CD14-positive monocyte (primary cell): ENCODE measurements around the gene CARS2. TPM values are rescaled to one million over a fixed set of nuclear protein-coding genes. Genes with fewer than 3 reads are reported as not detected.

Experiments used
- DNase-seq, 3 donors: peaks; one replicate each; pipeline ENCODE4 v3.0.0-alpha.2; 2011 to 2022
- H2AFZ ChIP-seq: 2 replicates; pipeline ENCODE4 v1.6.0; 2012; ENCODE audit warnings: mild to moderate bottlenecking, low read depth, low read length, inconsistent platforms; ENCODE audit not compliant: insufficient read depth, poor library complexity, severe bottlenecking
- H3K27ac ChIP-seq, 2 donors: 1 replicate in 1 of 2; 2 replicates in 1 of 2; pipeline ENCODE4 v1.5.1; 2012 to 2013; ENCODE audit warnings: low read length in 2 of 2, control low read depth in 1 of 2, inconsistent platforms in 1 of 2, low read depth in 1 of 2, mild to moderate bottlenecking in 1 of 2
- H3K27me3 ChIP-seq, 2 donors: one replicate each; pipeline versions ENCODE4 v1.6.0 to v1.6.1; 2011 to 2013; ENCODE audit warnings: low read length in 2 of 2; ENCODE audit not compliant: control insufficient read depth in 2 of 2, insufficient read depth in 2 of 2
- H3K36me3 ChIP-seq, 2 donors: replicated peaks in 1 of 2; 1 replicate in 1 of 2; 2 replicates in 1 of 2; pipeline versions ENCODE4 v1.5.1 to v1.6.1; 2012 to 2013; ENCODE audit warnings: low read length in 2 of 2, control low read depth in 1 of 2, inconsistent platforms in 1 of 2, mild to moderate bottlenecking in 1 of 2; ENCODE audit not compliant: insufficient read depth in 2 of 2, control insufficient read depth in 1 of 2
- H3K4me1 ChIP-seq, 2 donors: 1 replicate in 1 of 2; 2 replicates in 1 of 2; pipeline versions ENCODE4 v1.5.1 to v1.6.1; 2012 to 2013; ENCODE audit warnings: low read length in 2 of 2, control low read depth in 1 of 2, inconsistent platforms in 1 of 2, mild to moderate bottlenecking in 1 of 2, moderate library complexity in 1 of 2; ENCODE audit not compliant: insufficient read depth in 2 of 2, control insufficient read depth in 1 of 2
- H3K4me2 ChIP-seq: replicated peaks from 2 replicates; pipeline ENCODE3; 2012; ENCODE audit warnings: low read length, moderate library complexity, mild to moderate bottlenecking; ENCODE audit not compliant: poor library complexity, severe bottlenecking; ENCODE audit errors: extremely low read depth
- H3K4me3 ChIP-seq, 3 experiments: fragments of 200-600 bp in 1 of 3; sonication (generic) in 1 of 3; replicated peaks in 1 of 3; 1 replicate in 2 of 3; 2 replicates in 1 of 3; pipeline ENCODE4 v1.5.1; 2011 to 2013; ENCODE audit warnings: low read length in 3 of 3, mild to moderate bottlenecking in 3 of 3, control low read depth in 2 of 3, low read depth in 2 of 3, inconsistent platforms in 1 of 3, moderate library complexity in 1 of 3
- H3K79me2 ChIP-seq: 2 replicates; pipeline ENCODE4 v1.6.0; 2012; ENCODE audit warnings: mild to moderate bottlenecking, control low read depth, inconsistent platforms, low read length, moderate library complexity; ENCODE audit not compliant: insufficient read depth
- H3K9ac ChIP-seq: 2 replicates; pipeline ENCODE4 v1.6.0; 2017; ENCODE audit warnings: low read length, mild to moderate bottlenecking; ENCODE audit not compliant: insufficient read depth, poor library complexity, severe bottlenecking
- H3K9me3 ChIP-seq, 2 donors: replicated peaks in 1 of 2; 1 replicate in 1 of 2; 2 replicates in 1 of 2; pipeline versions ENCODE4 v1.5.1 to v1.6.1; 2012 to 2013; ENCODE audit warnings: low read length in 2 of 2, control low read depth in 1 of 2; ENCODE audit not compliant: control insufficient read depth in 1 of 2, insufficient read depth in 1 of 2
- H4K20me1 ChIP-seq: 2 replicates; pipeline ENCODE4 v1.6.0; 2012; ENCODE audit warnings: mild to moderate bottlenecking, low read length, control low read depth, moderate library complexity; ENCODE audit not compliant: insufficient read depth
- H3K27ac Mint-ChIP-seq, 7 donors: one replicate each; pipeline ENCODE4 v1.8.0; 2020; ENCODE audit warnings: mild to moderate bottlenecking in 7 of 7, mixed read lengths in 7 of 7, moderate library complexity in 6 of 7, inconsistent platforms in 2 of 7
- H3K27me3 Mint-ChIP-seq, 3 donors: one replicate each; pipeline ENCODE4 v1.8.0; 2021 to 2022; ENCODE audit warnings: low read depth in 3 of 3, mild to moderate bottlenecking in 3 of 3, mixed read lengths in 3 of 3, moderate library complexity in 3 of 3, inconsistent platforms in 1 of 3
- H3K36me3 Mint-ChIP-seq, 2 donors: one replicate each; pipeline ENCODE4 v1.8.0; 2020; ENCODE audit warnings: mixed read lengths in 2 of 2, inconsistent platforms in 1 of 2, mild to moderate bottlenecking in 1 of 2
- H3K4me1 Mint-ChIP-seq: one replicate; pipeline ENCODE4 v1.8.0; 2020; ENCODE audit warnings: mild to moderate bottlenecking, mixed read lengths
- H3K4me3 Mint-ChIP-seq, 2 donors: one replicate each; pipeline ENCODE4 v1.8.0; 2020; ENCODE audit warnings: mild to moderate bottlenecking in 2 of 2, mixed read lengths in 2 of 2, moderate library complexity in 1 of 2
- H3K9me3 Mint-ChIP-seq, 7 donors: one replicate each; pipeline ENCODE4 v1.8.0; 2020 to 2022; ENCODE audit warnings: mixed read lengths in 7 of 7, mild to moderate bottlenecking in 6 of 7, moderate library complexity in 6 of 7, inconsistent platforms in 2 of 7
- WGBS: methylation state at CpG from one replicate; pipeline ENCODE4 v1.1.5; 2013; ENCODE audit warnings: missing lambda C conversion rate; ENCODE audit not compliant: insufficient coverage; 5-methylcytosine and 5-hydroxymethylcytosine counted together
- intact Hi-C, 2 donors: fragments of 100-400 bp; cut with micrococcal nuclease; formaldehyde crosslinking; loops; one replicate each; pipeline versions ENCODE4 v1.15.0 to v1.15.1; 2023
- polyA plus RNA-seq, 3 donors: library from polyadenylated mRNA; depleted of rRNA in 1 of 3; unstranded in 2 of 3; stranded (reverse) in 1 of 3; fragments of 300-500 nt in 2 of 3; fragments of >200 nt in 1 of 3; fragmentation: Illumina TruSeq in 2 of 3; gene quantifications; 1 replicate in 2 of 3; 2 replicates in 1 of 3; pipeline ENCODE4 v1.2.3, GENCODE V29; 2012 to 2021
- TF ChIP-seq, protein P1 (sequence below): fragments of 200-600 bp; IDR thresholded peaks from one replicate; pipeline ENCODE4 v1.8.0; 2022; ENCODE audit warnings: antibody characterized with exemption, mild to moderate bottlenecking

The CARS2 gene
- polyA plus RNA-seq, 3 donors, result 130 to 305 (median 227) TPM

DNA sequence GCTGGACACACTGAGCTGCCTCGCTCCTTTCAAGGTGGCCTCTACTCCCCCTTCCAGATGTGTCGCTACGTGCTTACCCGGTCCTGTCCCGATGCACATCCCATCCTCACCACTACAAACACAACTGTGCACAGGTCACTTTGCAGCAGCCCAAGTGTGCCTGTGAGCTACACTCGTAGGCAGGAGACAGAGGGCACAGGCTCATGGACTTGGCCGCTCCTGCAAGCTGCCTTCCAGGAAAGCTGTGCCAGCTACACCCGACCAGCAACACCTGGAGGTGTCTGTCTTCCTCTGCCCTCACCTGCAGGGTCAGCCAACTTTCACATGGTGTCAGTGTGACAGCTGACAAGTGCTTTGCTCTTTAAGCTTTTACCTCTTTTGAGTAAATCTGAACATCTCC lies 15.4 kb downstream of the CARS2 start:
- H3K4me1 Mint-ChIP-seq, result no peaks in the 10 kb centered on the region
- Histone ChIP-seq H3K4me3 (no peak overlapping the region), H2AFZ (no peak overlapping the region), H3K9ac (no peak overlapping the region), H3K36me3 (peaks cover 55 to 84% of the 10 kb centered on the region in 2 donors), H4K20me1 (no peaks in the 10 kb centered on the region), H3K9me3 (no peaks in the 10 kb centered on the region), H3K27ac (no peak overlapping the region), H3K27me3 (no peaks in the 10 kb centered on the region), H3K4me1 (no peaks in the 10 kb centered on the region), H3K4me2 (no peak overlapping the region), H3K79me2 (peaks cover 10% of the 10 kb centered on the region)
- 96% methylated on average over 8 of the region's 8 CpGs for WGBS
- peaks cover 0 to 2% (median 0%) of the 10 kb centered on the region in 7 donors for H3K9me3 Mint-ChIP-seq
- intact Hi-C loops, result no loop called here
- peaks cover 62 to 81% of the 10 kb centered on the region in 2 donors for H3K36me3 Mint-ChIP-seq
- no peak overlapping the region for H3K4me3 Mint-ChIP-seq
- TF ChIP-seq, protein P1, sequence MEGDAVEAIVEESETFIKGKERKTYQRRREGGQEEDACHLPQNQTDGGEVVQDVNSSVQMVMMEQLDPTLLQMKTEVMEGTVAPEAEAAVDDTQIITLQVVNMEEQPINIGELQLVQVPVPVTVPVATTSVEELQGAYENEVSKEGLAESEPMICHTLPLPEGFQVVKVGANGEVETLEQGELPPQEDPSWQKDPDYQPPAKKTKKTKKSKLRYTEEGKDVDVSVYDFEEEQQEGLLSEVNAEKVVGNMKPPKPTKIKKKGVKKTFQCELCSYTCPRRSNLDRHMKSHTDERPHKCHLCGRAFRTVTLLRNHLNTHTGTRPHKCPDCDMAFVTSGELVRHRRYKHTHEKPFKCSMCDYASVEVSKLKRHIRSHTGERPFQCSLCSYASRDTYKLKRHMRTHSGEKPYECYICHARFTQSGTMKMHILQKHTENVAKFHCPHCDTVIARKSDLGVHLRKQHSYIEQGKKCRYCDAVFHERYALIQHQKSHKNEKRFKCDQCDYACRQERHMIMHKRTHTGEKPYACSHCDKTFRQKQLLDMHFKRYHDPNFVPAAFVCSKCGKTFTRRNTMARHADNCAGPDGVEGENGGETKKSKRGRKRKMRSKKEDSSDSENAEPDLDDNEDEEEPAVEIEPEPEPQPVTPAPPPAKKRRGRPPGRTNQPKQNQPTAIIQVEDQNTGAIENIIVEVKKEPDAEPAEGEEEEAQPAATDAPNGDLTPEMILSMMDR, result no peak
- H3K27ac Mint-ChIP-seq, result peak overlapping the region in 2 of 7 donors; percentile 15 to 53
- no peak for DNase-seq
- H3K27me3 Mint-ChIP-seq, result no peaks in the 10 kb centered on the region

DNA sequence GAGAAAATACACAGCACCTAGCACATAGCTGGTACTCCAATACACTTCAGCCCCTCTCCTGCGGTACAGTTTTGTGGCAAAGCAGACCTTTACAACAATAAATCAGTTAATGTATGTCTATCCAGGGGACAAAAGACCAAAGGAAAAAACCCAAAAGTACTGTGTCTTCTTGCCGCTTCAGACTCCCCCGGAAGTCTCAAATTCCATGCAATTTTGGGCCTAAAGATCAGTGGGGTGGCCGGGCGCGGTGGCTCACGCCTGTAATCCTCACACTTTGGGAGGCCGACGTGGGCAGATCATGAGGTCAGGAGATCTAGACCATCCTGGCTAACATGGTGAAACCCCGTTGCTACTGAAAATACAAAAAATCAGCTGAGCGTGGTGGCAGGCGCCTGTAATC lies 16.2 kb downstream of the CARS2 start:
- Histone ChIP-seq H3K4me2 (no peak overlapping the region), H4K20me1 (no peaks in the 10 kb centered on the region), H2AFZ (no peak overlapping the region), H3K27me3 (no peaks in the 10 kb centered on the region), H3K27ac (no peak overlapping the region), H3K79me2 (peaks cover 10% of the 10 kb centered on the region), H3K36me3 (peaks cover 58 to 86% of the 10 kb centered on the region in 2 donors), H3K4me1 (no peaks in the 10 kb centered on the region), H3K9ac (no peak overlapping the region), H3K9me3 (no peaks in the 10 kb centered on the region), H3K4me3 (no peak overlapping the region)
- Mint-ChIP-seq H3K4me1 (no peaks in the 10 kb centered on the region), H3K36me3 (peaks cover 65 to 83% of the 10 kb centered on the region in 2 donors), H3K27ac (peak overlapping the region in 1 of 7 donors; percentile 21), H3K9me3 (peaks cover 0 to 2% (median 0%) of the 10 kb centered on the region in 7 donors), H3K4me3 (no peak overlapping the region), H3K27me3 (no peaks in the 10 kb centered on the region)
- no peak for DNase-seq
- intact Hi-C loops, result no loop called here
- WGBS, result 90% methylated on average over 10 of the region's 12 CpGs
- TF ChIP-seq, protein P1, result no peak
